CD14-positive monocyte (primary cell): ENCODE results near the gene TLCD3B. TPM values are rescaled to one million over a fixed set of nuclear protein-coding genes. Genes with fewer than 3 reads are reported as not detected.

ENCODE experiments used
- DNase-seq, 3 donors: peaks; one replicate each; pipeline ENCODE4 v3.0.0-alpha.2; 2011 to 2022
- H2AFZ ChIP-seq: 2 replicates; pipeline ENCODE4 v1.6.0; 2012; ENCODE audit warnings: mild to moderate bottlenecking, low read depth, low read length, inconsistent platforms; ENCODE audit not compliant: insufficient read depth, poor library complexity, severe bottlenecking
- H3K27ac ChIP-seq, 2 donors: 1 replicate in 1 of 2; 2 replicates in 1 of 2; pipeline ENCODE4 v1.5.1; 2012 to 2013; ENCODE audit warnings: low read length in 2 of 2, control low read depth in 1 of 2, inconsistent platforms in 1 of 2, low read depth in 1 of 2, mild to moderate bottlenecking in 1 of 2
- H3K27me3 ChIP-seq, 2 donors: one replicate each; pipeline versions ENCODE4 v1.6.0 to v1.6.1; 2011 to 2013; ENCODE audit warnings: low read length in 2 of 2; ENCODE audit not compliant: control insufficient read depth in 2 of 2, insufficient read depth in 2 of 2
- H3K36me3 ChIP-seq, 2 donors: replicated peaks in 1 of 2; 1 replicate in 1 of 2; 2 replicates in 1 of 2; pipeline versions ENCODE4 v1.5.1 to v1.6.1; 2012 to 2013; ENCODE audit warnings: low read length in 2 of 2, control low read depth in 1 of 2, inconsistent platforms in 1 of 2, mild to moderate bottlenecking in 1 of 2; ENCODE audit not compliant: insufficient read depth in 2 of 2, control insufficient read depth in 1 of 2
- H3K4me1 ChIP-seq, 2 donors: 1 replicate in 1 of 2; 2 replicates in 1 of 2; pipeline versions ENCODE4 v1.5.1 to v1.6.1; 2012 to 2013; ENCODE audit warnings: low read length in 2 of 2, control low read depth in 1 of 2, inconsistent platforms in 1 of 2, mild to moderate bottlenecking in 1 of 2, moderate library complexity in 1 of 2; ENCODE audit not compliant: insufficient read depth in 2 of 2, control insufficient read depth in 1 of 2
- H3K4me2 ChIP-seq: replicated peaks from 2 replicates; pipeline ENCODE3; 2012; ENCODE audit warnings: low read length, moderate library complexity, mild to moderate bottlenecking; ENCODE audit not compliant: poor library complexity, severe bottlenecking; ENCODE audit errors: extremely low read depth
- H3K4me3 ChIP-seq, 3 experiments: fragments of 200-600 bp in 1 of 3; sonication (generic) in 1 of 3; replicated peaks in 1 of 3; 1 replicate in 2 of 3; 2 replicates in 1 of 3; pipeline ENCODE4 v1.5.1; 2011 to 2013; ENCODE audit warnings: low read length in 3 of 3, mild to moderate bottlenecking in 3 of 3, control low read depth in 2 of 3, low read depth in 2 of 3, inconsistent platforms in 1 of 3, moderate library complexity in 1 of 3
- H3K79me2 ChIP-seq: 2 replicates; pipeline ENCODE4 v1.6.0; 2012; ENCODE audit warnings: mild to moderate bottlenecking, control low read depth, inconsistent platforms, low read length, moderate library complexity; ENCODE audit not compliant: insufficient read depth
- H3K9ac ChIP-seq: 2 replicates; pipeline ENCODE4 v1.6.0; 2017; ENCODE audit warnings: low read length, mild to moderate bottlenecking; ENCODE audit not compliant: insufficient read depth, poor library complexity, severe bottlenecking
- H3K9me3 ChIP-seq, 2 donors: replicated peaks in 1 of 2; 1 replicate in 1 of 2; 2 replicates in 1 of 2; pipeline versions ENCODE4 v1.5.1 to v1.6.1; 2012 to 2013; ENCODE audit warnings: low read length in 2 of 2, control low read depth in 1 of 2; ENCODE audit not compliant: control insufficient read depth in 1 of 2, insufficient read depth in 1 of 2
- H4K20me1 ChIP-seq: 2 replicates; pipeline ENCODE4 v1.6.0; 2012; ENCODE audit warnings: mild to moderate bottlenecking, low read length, control low read depth, moderate library complexity; ENCODE audit not compliant: insufficient read depth
- H3K27ac Mint-ChIP-seq, 7 donors: one replicate each; pipeline ENCODE4 v1.8.0; 2020; ENCODE audit warnings: mild to moderate bottlenecking in 7 of 7, mixed read lengths in 7 of 7, moderate library complexity in 6 of 7, inconsistent platforms in 2 of 7
- H3K27me3 Mint-ChIP-seq, 3 donors: one replicate each; pipeline ENCODE4 v1.8.0; 2021 to 2022; ENCODE audit warnings: low read depth in 3 of 3, mild to moderate bottlenecking in 3 of 3, mixed read lengths in 3 of 3, moderate library complexity in 3 of 3, inconsistent platforms in 1 of 3
- H3K36me3 Mint-ChIP-seq, 2 donors: one replicate each; pipeline ENCODE4 v1.8.0; 2020; ENCODE audit warnings: mixed read lengths in 2 of 2, inconsistent platforms in 1 of 2, mild to moderate bottlenecking in 1 of 2
- H3K4me1 Mint-ChIP-seq: one replicate; pipeline ENCODE4 v1.8.0; 2020; ENCODE audit warnings: mild to moderate bottlenecking, mixed read lengths
- H3K4me3 Mint-ChIP-seq, 2 donors: one replicate each; pipeline ENCODE4 v1.8.0; 2020; ENCODE audit warnings: mild to moderate bottlenecking in 2 of 2, mixed read lengths in 2 of 2, moderate library complexity in 1 of 2
- H3K9me3 Mint-ChIP-seq, 7 donors: one replicate each; pipeline ENCODE4 v1.8.0; 2020 to 2022; ENCODE audit warnings: mixed read lengths in 7 of 7, mild to moderate bottlenecking in 6 of 7, moderate library complexity in 6 of 7, inconsistent platforms in 2 of 7
- WGBS: methylation state at CpG from one replicate; pipeline ENCODE4 v1.1.5; 2013; ENCODE audit warnings: missing lambda C conversion rate; ENCODE audit not compliant: insufficient coverage; 5-methylcytosine and 5-hydroxymethylcytosine counted together
- intact Hi-C, 2 donors: fragments of 100-400 bp; cut with micrococcal nuclease; formaldehyde crosslinking; loops; one replicate each; pipeline versions ENCODE4 v1.15.0 to v1.15.1; 2023
- polyA plus RNA-seq, 3 donors: library from polyadenylated mRNA; depleted of rRNA in 1 of 3; unstranded in 2 of 3; stranded (reverse) in 1 of 3; fragments of 300-500 nt in 2 of 3; fragments of >200 nt in 1 of 3; fragmentation: Illumina TruSeq in 2 of 3; gene quantifications; 1 replicate in 2 of 3; 2 replicates in 1 of 3; pipeline ENCODE4 v1.2.3, GENCODE V29; 2012 to 2021
- TF ChIP-seq, protein P1 (sequence below): fragments of 200-600 bp; IDR thresholded peaks from one replicate; pipeline ENCODE4 v1.8.0; 2022; ENCODE audit warnings: antibody characterized with exemption, mild to moderate bottlenecking

TLCD3B gene
- polyA plus RNA-seq, 3 donors = not detected

DNA sequence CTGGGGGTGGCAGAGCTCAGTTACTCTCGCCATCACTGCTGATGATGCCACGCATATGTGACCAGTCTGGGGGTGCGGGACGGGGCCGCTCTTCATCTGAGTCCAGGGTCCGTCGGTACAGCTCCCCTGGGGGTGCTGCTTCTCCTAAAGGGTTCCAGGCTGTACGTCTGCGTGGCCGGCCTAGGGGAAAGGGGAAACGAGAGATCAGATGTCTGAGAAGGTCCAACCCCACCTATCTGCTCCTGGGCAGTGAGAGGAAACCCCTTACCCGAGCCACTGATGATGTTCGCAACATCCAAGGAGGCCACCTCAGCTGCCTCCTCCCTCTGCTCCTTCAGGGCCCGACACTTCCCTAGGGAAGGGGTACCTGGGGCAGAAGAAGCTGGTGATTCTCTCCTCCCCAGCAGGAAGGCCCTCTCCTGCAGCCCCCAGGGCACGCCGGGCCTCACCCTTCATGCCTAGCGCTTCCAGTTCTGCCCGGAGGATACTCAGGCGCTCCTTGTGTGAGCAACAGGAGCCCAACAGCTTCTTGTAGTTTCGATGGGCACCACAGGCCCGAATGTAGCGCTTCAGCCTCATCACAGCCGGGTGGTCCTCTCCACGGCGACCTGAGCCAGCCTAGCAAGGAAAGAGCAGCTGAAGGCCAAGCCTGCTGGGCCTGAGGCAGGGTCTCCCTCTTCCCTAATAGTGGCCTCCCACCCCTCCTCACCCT, 37.7 kb downstream of the TLCD3B start:
- peaks cover 37 to 50% of the 10 kb centered on the region in 2 donors for H3K36me3 Mint-ChIP-seq
- no peak overlapping the region for H3K4me3 Mint-ChIP-seq
- WGBS = 97% methylated on average over 14 of the region's 25 CpGs

DNA sequence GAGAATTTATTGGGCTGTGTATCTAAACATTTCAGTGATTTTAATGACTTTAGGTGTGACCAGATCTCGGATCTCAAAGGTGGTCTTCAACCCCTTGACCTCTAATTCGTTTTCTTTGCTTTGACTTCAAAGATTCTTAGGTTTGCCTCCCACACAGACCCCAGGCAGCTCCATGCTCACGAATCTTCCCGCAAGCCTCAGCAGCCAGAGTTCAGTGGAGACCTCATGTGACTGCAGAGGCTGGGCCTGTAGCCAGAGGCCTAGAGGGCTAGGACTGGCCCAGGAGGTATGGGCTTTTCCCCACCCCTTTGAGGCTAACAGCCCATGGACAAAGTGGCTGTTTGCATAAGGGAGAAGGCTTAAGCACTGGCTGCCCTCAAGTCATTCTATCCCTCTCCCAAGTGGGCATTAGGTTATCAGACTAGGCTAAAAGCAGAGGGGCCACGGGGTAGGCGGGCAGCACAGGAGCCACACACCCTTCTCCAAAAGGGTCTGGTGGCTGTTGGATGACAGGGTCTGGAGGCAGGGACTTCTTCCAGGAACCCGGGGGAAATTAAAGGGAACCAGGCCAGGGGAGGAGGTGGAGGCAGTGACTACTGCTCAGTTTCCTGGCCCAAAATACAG, 38.6 kb downstream of the TLCD3B start:
- no peaks in the 10 kb centered on the region for H3K9me3 ChIP-seq
- no peaks in the 10 kb centered on the region for H3K27me3 ChIP-seq
- peaks cover 7% of the 10 kb centered on the region for H4K20me1 ChIP-seq
- Mint-ChIP-seq H3K4me3 (no peak overlapping the region), H3K9me3 (no peaks in the 10 kb centered on the region), H3K36me3 (peaks cover 40 to 53% of the 10 kb centered on the region in 2 donors), H3K4me1 (peaks cover 23% of the 10 kb centered on the region), H3K27ac (peak overlapping the region in 3 of 7 donors; percentile 6 to 41 (median 15)), H3K27me3 (peaks cover 0 to 2% (median 0%) of the 10 kb centered on the region in 3 donors)
- no peak overlapping the region for H3K4me3 ChIP-seq
- peaks cover 57 to 64% of the 10 kb centered on the region in 2 donors for H3K36me3 ChIP-seq
- no peak overlapping the region for H3K4me2 ChIP-seq
- H2AFZ ChIP-seq = no peak overlapping the region
- H3K79me2 ChIP-seq = peaks cover 16% of the 10 kb centered on the region
- peaks cover 18 to 31% of the 10 kb centered on the region in 2 donors for H3K4me1 ChIP-seq
- 76% methylated on average over 4 of the region's 7 CpGs for WGBS
- no peak overlapping the region for H3K27ac ChIP-seq
- no peak overlapping the region for H3K9ac ChIP-seq
- intact Hi-C loops = loop anchor here (5.0 to 10.0 kb wide), 2 partner anchors 178 to 765 kb away; partner anchors contain the start of genes PAGR1 (in 1 of the 2) and PRRT2 (in 1 of the 2)
- DNase-seq = no peak
- TF ChIP-seq, protein P1, sequence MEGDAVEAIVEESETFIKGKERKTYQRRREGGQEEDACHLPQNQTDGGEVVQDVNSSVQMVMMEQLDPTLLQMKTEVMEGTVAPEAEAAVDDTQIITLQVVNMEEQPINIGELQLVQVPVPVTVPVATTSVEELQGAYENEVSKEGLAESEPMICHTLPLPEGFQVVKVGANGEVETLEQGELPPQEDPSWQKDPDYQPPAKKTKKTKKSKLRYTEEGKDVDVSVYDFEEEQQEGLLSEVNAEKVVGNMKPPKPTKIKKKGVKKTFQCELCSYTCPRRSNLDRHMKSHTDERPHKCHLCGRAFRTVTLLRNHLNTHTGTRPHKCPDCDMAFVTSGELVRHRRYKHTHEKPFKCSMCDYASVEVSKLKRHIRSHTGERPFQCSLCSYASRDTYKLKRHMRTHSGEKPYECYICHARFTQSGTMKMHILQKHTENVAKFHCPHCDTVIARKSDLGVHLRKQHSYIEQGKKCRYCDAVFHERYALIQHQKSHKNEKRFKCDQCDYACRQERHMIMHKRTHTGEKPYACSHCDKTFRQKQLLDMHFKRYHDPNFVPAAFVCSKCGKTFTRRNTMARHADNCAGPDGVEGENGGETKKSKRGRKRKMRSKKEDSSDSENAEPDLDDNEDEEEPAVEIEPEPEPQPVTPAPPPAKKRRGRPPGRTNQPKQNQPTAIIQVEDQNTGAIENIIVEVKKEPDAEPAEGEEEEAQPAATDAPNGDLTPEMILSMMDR = no peak

More for the DNA sequence above, 37.7 kb downstream of the TLCD3B start:
- no peak for DNase-seq
- Mint-ChIP-seq H3K9me3 (no peaks in the 10 kb centered on the region), H3K4me1 (peaks cover 23% of the 10 kb centered on the region), H3K27ac (no peak overlapping the region), H3K27me3 (peaks cover 0 to 2% (median 0%) of the 10 kb centered on the region in 3 donors)
- peaks cover 18 to 31% of the 10 kb centered on the region in 2 donors for H3K4me1 ChIP-seq
- H3K79me2 ChIP-seq = peaks cover 16% of the 10 kb centered on the region
- H3K9ac ChIP-seq = no peak overlapping the region
- no peak overlapping the region for H3K4me2 ChIP-seq
- no peaks in the 10 kb centered on the region for H3K27me3 ChIP-seq
- peaks cover 48 to 64% of the 10 kb centered on the region in 2 donors for H3K36me3 ChIP-seq
- H3K27ac ChIP-seq = no peak overlapping the region
- H4K20me1 ChIP-seq = no peaks in the 10 kb centered on the region
- TF ChIP-seq, protein P1 = no peak
- H3K4me3 ChIP-seq = no peak overlapping the region
- H3K9me3 ChIP-seq = no peaks in the 10 kb centered on the region
- intact Hi-C loops = loop anchor here (5.0 to 10.0 kb wide), 2 partner anchors 179 to 764 kb away; partner anchors contain the start of genes PAGR1 (in 1 of the 2) and PRRT2 (in 1 of the 2)
- H2AFZ ChIP-seq = no peak overlapping the region
